ENCODE measurements around the gene SOCS2.

Gene SOCS2

GRCh38 chr12:93626160-93626559, 53.7 kb downstream of the SOCS2 start:
- FAIRE-seq (no peak), DNase-seq (ENCODE audit: insufficient read length, low spot score) (no peak)
